ENCODE measurements around the gene SPRTN.

The SPRTN gene

DNA sequence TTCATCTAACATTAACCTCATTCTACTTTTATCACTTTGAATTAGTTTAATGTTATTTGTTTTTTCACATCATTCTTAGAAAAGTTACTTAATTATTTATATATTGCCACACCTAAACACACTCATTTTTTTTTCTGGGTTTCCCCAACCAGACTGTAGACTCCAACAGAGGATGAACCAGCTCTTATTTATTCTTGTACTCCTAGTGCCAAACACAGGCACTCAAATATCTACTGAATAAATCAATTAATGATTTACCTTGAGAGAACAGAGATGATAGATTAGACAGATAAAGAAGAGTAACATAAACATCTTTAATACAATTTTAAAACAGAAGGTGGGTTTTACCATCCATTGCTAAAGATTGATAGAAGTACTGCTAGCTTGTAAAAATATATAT is 48.4 kb downstream of the SPRTN start:
- TF ChIP-seq POLR2AphosphoS5 (IDR thresholded peaks at IDR 0.05; ENCODE audit: low read depth, low read length) (no peak), POLR2A (IDR thresholded peaks at IDR 0.05; ENCODE audit: low read depth, low read length) (no peak), SPI1 (IDR thresholded peaks at IDR 0.05; ENCODE audit: low read depth, low read length) (no peak), POU2F2 (IDR thresholded peaks at IDR 0.05; ENCODE audit: low read depth, low read length) (no peak), PAX5 (IDR thresholded peaks at IDR 0.05; ENCODE audit: insufficient read depth, low read length, severe bottlenecking) (no peak), TAF1 (IDR thresholded peaks at IDR 0.05; ENCODE audit: low read depth, low read length) (no peak)
- no peak for DNase-seq (ENCODE audit: insufficient read length, low spot score)
- FAIRE-seq: no peak

- DNase-seq (ENCODE audit: insufficient read length, low spot score): no peak
- no peak for TF ChIP-seq POLR2A (IDR thresholded peaks at IDR 0.05; ENCODE audit: low read depth, low read length)
- TF ChIP-seq TAF1 (IDR thresholded peaks at IDR 0.05; ENCODE audit: low read depth, low read length): no peak
- TF ChIP-seq POU2F2 (IDR thresholded peaks at IDR 0.05; ENCODE audit: low read depth, low read length): no peak
- no peak for TF ChIP-seq POLR2AphosphoS5 (IDR thresholded peaks at IDR 0.05; ENCODE audit: low read depth, low read length)
- no peak for TF ChIP-seq SPI1 (IDR thresholded peaks at IDR 0.05; ENCODE audit: low read depth, low read length)
- TF ChIP-seq PAX5 (IDR thresholded peaks at IDR 0.05; ENCODE audit: insufficient read depth, low read length, severe bottlenecking): no peak
- FAIRE-seq: no peak
Measured at GRCh38 chr1:231387770-231388669, 49.9 kb downstream of the SPRTN start.

GRCh38 chr1:231390071-231390470 is 52.0 kb downstream of the SPRTN start:
- no peak for FAIRE-seq
- DNase-seq (ENCODE audit: insufficient read length, low spot score): no peak
- TF ChIP-seq POLR2AphosphoS5 (IDR thresholded peaks at IDR 0.05; ENCODE audit: low read depth, low read length): no peak
- no peak for TF ChIP-seq POLR2A (IDR thresholded peaks at IDR 0.05; ENCODE audit: low read depth, low read length)
- TF ChIP-seq SPI1 (IDR thresholded peaks at IDR 0.05; ENCODE audit: low read depth, low read length): no peak
- no peak for TF ChIP-seq PAX5 (IDR thresholded peaks at IDR 0.05; ENCODE audit: insufficient read depth, low read length, severe bottlenecking)
- TF ChIP-seq POU2F2 (IDR thresholded peaks at IDR 0.05; ENCODE audit: low read depth, low read length): no peak
- TF ChIP-seq TAF1 (IDR thresholded peaks at IDR 0.05; ENCODE audit: low read depth, low read length): no peak

- DNase-seq (ENCODE audit: insufficient read length, low spot score) (no peak), FAIRE-seq (no peak)
Measured at GRCh38 chr1:231392389-231393131, 54.5 kb downstream of the SPRTN start.

GRCh38 chr1:231393668-231394067 is 55.6 kb downstream of the SPRTN start:
- DNase-seq (ENCODE audit: insufficient read length, low spot score) (no peak), FAIRE-seq (no peak)
- TF ChIP-seq POLR2A (IDR thresholded peaks at IDR 0.05; ENCODE audit: low read depth, low read length): no peak
- TF ChIP-seq SPI1 (IDR thresholded peaks at IDR 0.05; ENCODE audit: low read depth, low read length): no peak
- no peak for TF ChIP-seq PAX5 (IDR thresholded peaks at IDR 0.05; ENCODE audit: insufficient read depth, low read length, severe bottlenecking)
- no peak for TF ChIP-seq TAF1 (IDR thresholded peaks at IDR 0.05; ENCODE audit: low read depth, low read length)
- no peak for TF ChIP-seq POLR2AphosphoS5 (IDR thresholded peaks at IDR 0.05; ENCODE audit: low read depth, low read length)
- TF ChIP-seq POU2F2 (IDR thresholded peaks at IDR 0.05; ENCODE audit: low read depth, low read length): no peak

More at GRCh38 chr1:231392389-231393131, 54.5 kb downstream of the SPRTN start:
- no peak for TF ChIP-seq SPI1 (IDR thresholded peaks at IDR 0.05; ENCODE audit: low read depth, low read length)
- no peak for TF ChIP-seq POU2F2 (IDR thresholded peaks at IDR 0.05; ENCODE audit: low read depth, low read length)
- no peak for TF ChIP-seq POLR2AphosphoS5 (IDR thresholded peaks at IDR 0.05; ENCODE audit: low read depth, low read length)
- TF ChIP-seq TAF1 (IDR thresholded peaks at IDR 0.05; ENCODE audit: low read depth, low read length): no peak
- no peak for TF ChIP-seq PAX5 (IDR thresholded peaks at IDR 0.05; ENCODE audit: insufficient read depth, low read length, severe bottlenecking)
- TF ChIP-seq POLR2A (IDR thresholded peaks at IDR 0.05; ENCODE audit: low read depth, low read length): no peak

GRCh38 chr1:231395076-231395997 is 57.2 kb downstream of the SPRTN start:
- TF ChIP-seq TAF1 (IDR thresholded peaks at IDR 0.05; ENCODE audit: low read depth, low read length) (no peak), POLR2A (IDR thresholded peaks at IDR 0.05; ENCODE audit: low read depth, low read length) (no peak), PAX5 (IDR thresholded peaks at IDR 0.05; ENCODE audit: insufficient read depth, low read length, severe bottlenecking) (no peak), POLR2AphosphoS5 (IDR thresholded peaks at IDR 0.05; ENCODE audit: low read depth, low read length) (no peak), POU2F2 (IDR thresholded peaks at IDR 0.05; ENCODE audit: low read depth, low read length) (no peak), SPI1 (IDR thresholded peaks at IDR 0.05; ENCODE audit: low read depth, low read length) (no peak)
- DNase-seq (ENCODE audit: insufficient read length, low spot score) (no peak), FAIRE-seq (no peak)

DNA sequence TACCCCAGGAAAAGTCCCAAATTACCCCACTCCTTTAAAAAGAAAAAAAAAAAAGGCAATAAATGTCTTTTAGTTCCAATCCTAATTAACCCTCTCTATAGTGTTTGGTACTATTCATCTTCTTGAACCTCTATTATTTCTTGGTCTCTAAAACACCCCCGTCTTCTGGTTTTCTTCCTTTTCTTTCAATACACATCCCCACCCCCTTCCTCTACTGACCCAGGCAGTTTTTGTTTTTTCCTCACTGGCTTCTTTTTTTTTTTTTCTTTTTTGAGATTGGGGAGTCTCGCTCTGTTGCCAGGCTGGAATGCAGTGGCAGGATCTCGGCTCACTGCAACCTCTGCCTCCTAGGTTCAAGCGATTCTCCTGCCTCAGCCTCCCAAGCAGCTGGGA is 57.9 kb downstream of the SPRTN start:
- TF ChIP-seq PAX5 (IDR thresholded peaks at IDR 0.05; ENCODE audit: insufficient read depth, low read length, severe bottlenecking) (no peak), POLR2A (IDR thresholded peaks at IDR 0.05; ENCODE audit: low read depth, low read length) (no peak)
- FAIRE-seq (no peak), DNase-seq (ENCODE audit: insufficient read length, low spot score) (no peak)

GRCh38 chr1:231396643-231397042 is 58.5 kb downstream of the SPRTN start:
- FAIRE-seq: no peak
- TF ChIP-seq PAX5 (IDR thresholded peaks at IDR 0.05; ENCODE audit: insufficient read depth, low read length, severe bottlenecking) (no peak), POLR2AphosphoS5 (IDR thresholded peaks at IDR 0.05; ENCODE audit: low read depth, low read length) (no peak), TAF1 (IDR thresholded peaks at IDR 0.05; ENCODE audit: low read depth, low read length) (no peak), POLR2A (IDR thresholded peaks at IDR 0.05; ENCODE audit: low read depth, low read length) (no peak), POU2F2 (IDR thresholded peaks at IDR 0.05; ENCODE audit: low read depth, low read length) (no peak), SPI1 (IDR thresholded peaks at IDR 0.05; ENCODE audit: low read depth, low read length) (no peak)
- no peak for DNase-seq (ENCODE audit: insufficient read length, low spot score)

All from GM12891 (cell line).